ENCODE results near the gene SLC36A4. TPM values are rescaled to one million over a fixed set of nuclear protein-coding genes. Genes with fewer than 3 reads are reported as not detected.
A peak's percentile ranks its signal among the peaks of the same experiment; 100 is the strongest.

SLC36A4 gene
- total RNA-seq, 4 donors from 2014 or later, result 24.8 to 50.2 (median 39.2) TPM

- no peaks in the 10 kb centered on the region for H3K27me3 ChIP-seq
- WGBS, 2 donors, result 10 to 11% methylated on average over 13 of the region's 13 CpGs
- no peaks in the 10 kb centered on the region for H3K9me3 ChIP-seq
- H3K27ac ChIP-seq, result peak overlapping the region; percentile 92 to 98 (median 96)
- H3K4me1 ChIP-seq, result peaks cover 0 to 5% of the 10 kb centered on the region in 2 donors
- H3K4me3 ChIP-seq (replicated peaks in 1 of 3), result peak overlapping the region; percentile 82 to 83 (median 82)
- intact Hi-C loops (cut with DNase I), result no loop called here
- no peaks in the 10 kb centered on the region for H3K36me3 ChIP-seq
- TF ChIP-seq POLR2A (IDR thresholded peaks at IDR 0.05), result no peak
- TF ChIP-seq CTCF (IDR thresholded peaks at IDR 0.05), result peak in 2 of 6 experiments; percentile 40 to 41
- DNase-seq, result no peak
Measured at GRCh38 chr11:93196816-93197379, 893 bp downstream of the SLC36A4 start.

- intact Hi-C loops (cut with DNase I), result no loop called here
- no peak for DNase-seq
- Histone ChIP-seq H3K4me1 (peaks cover 0 to 5% of the 10 kb centered on the region in 2 donors), H3K27me3 (no peaks in the 10 kb centered on the region), H3K4me3 (replicated peaks in 1 of 3) (no peak overlapping the region), H3K9me3 (no peaks in the 10 kb centered on the region), H3K36me3 (no peaks in the 10 kb centered on the region), H3K27ac (no peak overlapping the region)
- no peak for TF ChIP-seq CTCF (IDR thresholded peaks at IDR 0.05)
- no peak for TF ChIP-seq POLR2A (IDR thresholded peaks at IDR 0.05)
- WGBS, 2 donors, result 95 to 100% methylated on average over 1 of the region's 1 CpG
Measured at GRCh38 chr11:93194673-93195291, 3.0 kb downstream of the SLC36A4 start.

GRCh38 chr11:93193731-93194130, 4.1 kb downstream of the SLC36A4 start:
- 88 to 92% methylated on average over 2 of the region's 2 CpGs for WGBS, 2 donors
- TF ChIP-seq POLR2A (IDR thresholded peaks at IDR 0.05) (no peak), CTCF (IDR thresholded peaks at IDR 0.05) (no peak)
- Histone ChIP-seq H3K4me1 (peaks cover 0 to 5% of the 10 kb centered on the region in 2 donors), H3K9me3 (no peaks in the 10 kb centered on the region), H3K4me3 (replicated peaks in 1 of 3) (no peak overlapping the region), H3K27me3 (no peaks in the 10 kb centered on the region), H3K36me3 (no peaks in the 10 kb centered on the region), H3K27ac (no peak overlapping the region)
- DNase-seq, result no peak
- intact Hi-C loops (cut with DNase I), result no loop called here

GRCh38 chr11:93192163-93192562, 5.6 kb downstream of the SLC36A4 start:
- DNase-seq, result no peak
- WGBS, 2 donors, result 94% methylated on average over 5 of the region's 5 CpGs

More at GRCh38 chr11:93192163-93192562, 5.6 kb downstream of the SLC36A4 start:
- TF ChIP-seq POLR2A (IDR thresholded peaks at IDR 0.05), result no peak
- no peak for TF ChIP-seq CTCF (IDR thresholded peaks at IDR 0.05)
- no peaks in the 10 kb centered on the region for H3K9me3 ChIP-seq
- no peaks in the 10 kb centered on the region for H3K27me3 ChIP-seq
- H3K4me3 ChIP-seq (replicated peaks in 1 of 3), result no peak overlapping the region
- H3K4me1 ChIP-seq, result peaks cover 0 to 5% of the 10 kb centered on the region in 2 donors
- H3K27ac ChIP-seq, result no peak overlapping the region
- no peaks in the 10 kb centered on the region for H3K36me3 ChIP-seq
- intact Hi-C loops (cut with DNase I), result no loop called here

All from thyroid gland (tissue), 4 donors.